ENCODE data around the gene COQ8B.
"Not testable (repeated sequence)": the region's sequence is repeated elsewhere in the genome, so short reads cannot be mapped to it uniquely, and the experiment has no call there.

The COQ8B gene

GRCh38 chr19:40735013-40735771, 18.5 kb upstream of the COQ8B start:
- Histone ChIP-seq H3K9me2 (replicated peaks; ENCODE audit: control insufficient read depth, low read length) (no peaks in the 10 kb centered on the region), H3K4me2 (ENCODE audit: low read length) (no peak overlapping the region), H3K9me3 (ENCODE audit: control insufficient read depth, insufficient read depth, low read length) (no peaks in the 10 kb centered on the region), H3K4me3 (ENCODE audit: low read length) (no peak overlapping the region), H3F3A (ENCODE audit: control insufficient read depth, insufficient read depth) (no peaks in the 10 kb centered on the region), H3K79me2 (ENCODE audit: control insufficient read depth, low read length) (no peaks in the 10 kb centered on the region), H3K36me3 (ENCODE audit: control insufficient read depth, low read length) (peaks cover 6% of the 10 kb centered on the region; the same call in 1 of the 2 replicates), H4K20me1 (ENCODE audit: control insufficient read depth, insufficient read depth, low read depth, low read length) (no peaks in the 10 kb centered on the region), H3K27ac (ENCODE audit: low read depth, low read length) (no peak overlapping the region), H3K27me3 (ENCODE audit: control insufficient read depth, low read length) (no peaks in the 10 kb centered on the region), H3K4me1 (ENCODE audit: control insufficient read depth, low read length) (no peaks in the 10 kb centered on the region)
- TF ChIP-seq EZH2phosphoT487 (IDR thresholded peaks at IDR 0.05; ENCODE audit: borderline replicate concordance, low read length): no peak
- TF ChIP-seq, protein P1, sequence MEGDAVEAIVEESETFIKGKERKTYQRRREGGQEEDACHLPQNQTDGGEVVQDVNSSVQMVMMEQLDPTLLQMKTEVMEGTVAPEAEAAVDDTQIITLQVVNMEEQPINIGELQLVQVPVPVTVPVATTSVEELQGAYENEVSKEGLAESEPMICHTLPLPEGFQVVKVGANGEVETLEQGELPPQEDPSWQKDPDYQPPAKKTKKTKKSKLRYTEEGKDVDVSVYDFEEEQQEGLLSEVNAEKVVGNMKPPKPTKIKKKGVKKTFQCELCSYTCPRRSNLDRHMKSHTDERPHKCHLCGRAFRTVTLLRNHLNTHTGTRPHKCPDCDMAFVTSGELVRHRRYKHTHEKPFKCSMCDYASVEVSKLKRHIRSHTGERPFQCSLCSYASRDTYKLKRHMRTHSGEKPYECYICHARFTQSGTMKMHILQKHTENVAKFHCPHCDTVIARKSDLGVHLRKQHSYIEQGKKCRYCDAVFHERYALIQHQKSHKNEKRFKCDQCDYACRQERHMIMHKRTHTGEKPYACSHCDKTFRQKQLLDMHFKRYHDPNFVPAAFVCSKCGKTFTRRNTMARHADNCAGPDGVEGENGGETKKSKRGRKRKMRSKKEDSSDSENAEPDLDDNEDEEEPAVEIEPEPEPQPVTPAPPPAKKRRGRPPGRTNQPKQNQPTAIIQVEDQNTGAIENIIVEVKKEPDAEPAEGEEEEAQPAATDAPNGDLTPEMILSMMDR (IDR thresholded peaks at IDR 0.05; ENCODE audit: low read depth, low read length, poor library complexity, severe bottlenecking): no peak

- Histone ChIP-seq H3K9me2 (replicated peaks; ENCODE audit: control insufficient read depth, low read length) (no peaks in the 10 kb centered on the region), H3K9me3 (ENCODE audit: control insufficient read depth, insufficient read depth, low read length) (no peaks in the 10 kb centered on the region), H3K27me3 (ENCODE audit: control insufficient read depth, low read length) (no peaks in the 10 kb centered on the region), H3K79me2 (ENCODE audit: control insufficient read depth, low read length) (no peaks in the 10 kb centered on the region), H4K20me1 (ENCODE audit: control insufficient read depth, insufficient read depth, low read depth, low read length) (no peaks in the 10 kb centered on the region), H3K36me3 (ENCODE audit: control insufficient read depth, low read length) (peaks cover 6% of the 10 kb centered on the region; the same call in 1 of the 2 replicates), H3K4me1 (ENCODE audit: control insufficient read depth, low read length) (no peaks in the 10 kb centered on the region), H3K4me3 (ENCODE audit: low read length) (no peak overlapping the region), H3K4me2 (ENCODE audit: low read length) (no peak overlapping the region), H3K27ac (ENCODE audit: low read depth, low read length) (no peak overlapping the region), H3F3A (ENCODE audit: control insufficient read depth, insufficient read depth) (no peaks in the 10 kb centered on the region)
- TF ChIP-seq, protein P1 (IDR thresholded peaks at IDR 0.05; ENCODE audit: low read depth, low read length, poor library complexity, severe bottlenecking): no peak
- TF ChIP-seq EZH2phosphoT487 (IDR thresholded peaks at IDR 0.05; ENCODE audit: borderline replicate concordance, low read length): no peak
Measured at GRCh38 chr19:40733149-40733548, 16.5 kb upstream of the COQ8B start.

GRCh38 chr19:40732304-40732703, 15.6 kb upstream of the COQ8B start:
- not testable (repeated sequence) for H3K4me1 ChIP-seq (ENCODE audit: control insufficient read depth, low read length); H4K20me1 ChIP-seq (ENCODE audit: control insufficient read depth, insufficient read depth, low read depth, low read length); H3K9me3 ChIP-seq (ENCODE audit: control insufficient read depth, insufficient read depth, low read length); H3K9me2 ChIP-seq (replicated peaks; ENCODE audit: control insufficient read depth, low read length); H3K4me2 ChIP-seq (ENCODE audit: low read length); H3K4me3 ChIP-seq (ENCODE audit: low read length); H3K79me2 ChIP-seq (ENCODE audit: control insufficient read depth, low read length); H3K27ac ChIP-seq (ENCODE audit: low read depth, low read length); H3K36me3 ChIP-seq (ENCODE audit: control insufficient read depth, low read length); H3F3A ChIP-seq (ENCODE audit: control insufficient read depth, insufficient read depth); H3K27me3 ChIP-seq (ENCODE audit: control insufficient read depth, low read length)

GRCh38 chr19:40730065-40730464, 13.4 kb upstream of the COQ8B start:
- not testable (repeated sequence) for H3K27ac ChIP-seq (ENCODE audit: low read depth, low read length); H3K4me2 ChIP-seq (ENCODE audit: low read length); H3K36me3 ChIP-seq (ENCODE audit: control insufficient read depth, low read length); H3K27me3 ChIP-seq (ENCODE audit: control insufficient read depth, low read length); H3K79me2 ChIP-seq (ENCODE audit: control insufficient read depth, low read length); H3K4me3 ChIP-seq (ENCODE audit: low read length); H4K20me1 ChIP-seq (ENCODE audit: control insufficient read depth, insufficient read depth, low read depth, low read length); H3F3A ChIP-seq (ENCODE audit: control insufficient read depth, insufficient read depth); H3K9me3 ChIP-seq (ENCODE audit: control insufficient read depth, insufficient read depth, low read length); H3K4me1 ChIP-seq (ENCODE audit: control insufficient read depth, low read length); H3K9me2 ChIP-seq (replicated peaks; ENCODE audit: control insufficient read depth, low read length)

All from DOHH2 (cell line).